ENCODE measurements around the gene LDB1. TPM values are rescaled to one million over a fixed set of nuclear protein-coding genes. Genes with fewer than 3 reads are reported as not detected.

The LDB1 gene
- total and polyA plus RNA-seq, 10 of the 15 experiments (the other 5 are each of a cell fraction or from before 2014, with no cell fraction given) = 1.7 to 71.5 (median 36.9) TPM

DNA sequence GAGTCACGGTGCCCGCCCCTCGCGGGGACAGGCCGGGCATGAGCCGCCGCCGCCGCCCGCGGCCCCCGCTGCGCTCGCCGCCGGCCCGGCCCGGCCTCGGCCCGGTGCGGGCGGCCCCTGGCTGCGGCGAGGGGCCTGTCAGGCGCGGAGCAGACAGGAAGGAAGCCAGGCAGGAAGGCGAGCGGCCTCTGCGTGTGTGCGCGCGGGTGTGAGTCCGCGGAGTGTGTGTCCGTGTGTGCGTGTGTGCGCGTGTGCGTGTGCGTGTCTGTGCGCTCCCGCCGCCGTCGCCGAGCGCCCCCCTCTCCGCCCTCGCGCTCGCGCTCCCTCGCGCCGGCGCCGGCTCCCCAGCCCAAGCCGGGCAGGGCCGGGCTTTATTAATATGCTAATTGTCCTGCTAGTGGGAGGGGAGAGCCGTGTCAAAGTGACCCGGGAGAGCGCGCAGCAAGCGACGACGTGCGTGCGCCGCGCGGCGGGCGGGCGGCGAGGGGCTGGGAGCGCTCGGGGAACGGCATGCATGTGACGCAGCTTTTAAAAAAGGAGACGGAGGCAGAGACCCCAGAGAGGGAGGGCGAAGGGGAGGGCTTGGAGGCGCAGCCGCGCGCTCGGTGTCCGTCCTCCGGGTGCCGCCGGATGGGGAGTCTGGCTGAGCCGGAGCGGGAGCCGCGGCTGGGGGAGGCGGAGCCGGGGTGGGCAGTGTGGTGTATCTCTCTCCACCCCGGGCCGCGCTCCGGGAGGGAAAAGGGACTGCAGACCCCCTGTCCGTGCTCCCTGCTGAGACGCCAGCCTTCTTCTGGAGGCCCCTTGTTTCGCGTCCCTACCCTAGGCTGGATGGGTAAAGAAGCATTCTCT is at the start of gene LDB1 (continued):
- TF ChIP-seq TARDBP (IDR thresholded peaks at IDR 0.05; ENCODE audit: borderline replicate concordance) (no peak; the same call in 1 of the 2 replicates), BCL11A (IDR thresholded peaks at IDR 0.05; ENCODE audit: low read depth, low read length) (no peak), TAF1 (IDR thresholded peaks at IDR 0.05; ENCODE audit: borderline replicate concordance, low read depth, low read length) (no peak), NFYB (IDR thresholded peaks at IDR 0.05; ENCODE audit: insufficient read depth, low read depth, low read length) (no peak), ETV6 (conservative IDR thresholded peaks at IDR 0.05 in 1 of 2, IDR thresholded peaks at IDR 0.05 in 1 of 2; ENCODE audit: borderline replicate concordance in 1 of 2, low read depth in 1 of 2) (no peak; a peak in 1 of 4 replicates), BRCA1 (IDR thresholded peaks at IDR 0.05; ENCODE audit: low read depth, low read length) (no peak), ZBED1 (IDR thresholded peaks at IDR 0.05; ENCODE audit: borderline replicate concordance) (no peak), NFXL1 (IDR thresholded peaks at IDR 0.05; ENCODE audit: borderline replicate concordance) (no peak), POLR2AphosphoS5 (IDR thresholded peaks at IDR 0.05; ENCODE audit: low read length) (0 out of 2 replicates have a peak, but pooled peaks have one; percentile 47), PAX8 (IDR thresholded peaks at IDR 0.05) (no peak), GATAD2B (conservative IDR thresholded peaks at IDR 0.05; ENCODE audit: low read depth) (peak; percentile 74), EZH2 (IDR thresholded peaks at IDR 0.05; ENCODE audit: borderline replicate concordance, control insufficient read depth, low read depth, low read length) (no peak), RAD51 (IDR thresholded peaks at IDR 0.05) (no peak), TCF12 (IDR thresholded peaks at IDR 0.05; ENCODE audit: low read depth, low read length) (no peak), MEF2B (IDR thresholded peaks at IDR 0.05; ENCODE audit: partially characterized antibody, poor library complexity, severe bottlenecking) (no peak), SRF (IDR thresholded peaks at IDR 0.05; ENCODE audit: low read depth in 2 of 2, low read length in 2 of 2) (no peak)
- TF ChIP-seq, protein P1, sequence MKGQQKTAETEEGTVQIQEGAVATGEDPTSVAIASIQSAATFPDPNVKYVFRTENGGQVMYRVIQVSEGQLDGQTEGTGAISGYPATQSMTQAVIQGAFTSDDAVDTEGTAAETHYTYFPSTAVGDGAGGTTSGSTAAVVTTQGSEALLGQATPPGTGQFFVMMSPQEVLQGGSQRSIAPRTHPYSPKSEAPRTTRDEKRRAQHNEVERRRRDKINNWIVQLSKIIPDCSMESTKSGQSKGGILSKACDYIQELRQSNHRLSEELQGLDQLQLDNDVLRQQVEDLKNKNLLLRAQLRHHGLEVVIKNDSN (IDR thresholded peaks at IDR 0.05; ENCODE audit: borderline replicate concordance, extremely low read length, insufficient read depth, low read depth, low read length) = no peak
- TF ChIP-seq, protein P2, sequence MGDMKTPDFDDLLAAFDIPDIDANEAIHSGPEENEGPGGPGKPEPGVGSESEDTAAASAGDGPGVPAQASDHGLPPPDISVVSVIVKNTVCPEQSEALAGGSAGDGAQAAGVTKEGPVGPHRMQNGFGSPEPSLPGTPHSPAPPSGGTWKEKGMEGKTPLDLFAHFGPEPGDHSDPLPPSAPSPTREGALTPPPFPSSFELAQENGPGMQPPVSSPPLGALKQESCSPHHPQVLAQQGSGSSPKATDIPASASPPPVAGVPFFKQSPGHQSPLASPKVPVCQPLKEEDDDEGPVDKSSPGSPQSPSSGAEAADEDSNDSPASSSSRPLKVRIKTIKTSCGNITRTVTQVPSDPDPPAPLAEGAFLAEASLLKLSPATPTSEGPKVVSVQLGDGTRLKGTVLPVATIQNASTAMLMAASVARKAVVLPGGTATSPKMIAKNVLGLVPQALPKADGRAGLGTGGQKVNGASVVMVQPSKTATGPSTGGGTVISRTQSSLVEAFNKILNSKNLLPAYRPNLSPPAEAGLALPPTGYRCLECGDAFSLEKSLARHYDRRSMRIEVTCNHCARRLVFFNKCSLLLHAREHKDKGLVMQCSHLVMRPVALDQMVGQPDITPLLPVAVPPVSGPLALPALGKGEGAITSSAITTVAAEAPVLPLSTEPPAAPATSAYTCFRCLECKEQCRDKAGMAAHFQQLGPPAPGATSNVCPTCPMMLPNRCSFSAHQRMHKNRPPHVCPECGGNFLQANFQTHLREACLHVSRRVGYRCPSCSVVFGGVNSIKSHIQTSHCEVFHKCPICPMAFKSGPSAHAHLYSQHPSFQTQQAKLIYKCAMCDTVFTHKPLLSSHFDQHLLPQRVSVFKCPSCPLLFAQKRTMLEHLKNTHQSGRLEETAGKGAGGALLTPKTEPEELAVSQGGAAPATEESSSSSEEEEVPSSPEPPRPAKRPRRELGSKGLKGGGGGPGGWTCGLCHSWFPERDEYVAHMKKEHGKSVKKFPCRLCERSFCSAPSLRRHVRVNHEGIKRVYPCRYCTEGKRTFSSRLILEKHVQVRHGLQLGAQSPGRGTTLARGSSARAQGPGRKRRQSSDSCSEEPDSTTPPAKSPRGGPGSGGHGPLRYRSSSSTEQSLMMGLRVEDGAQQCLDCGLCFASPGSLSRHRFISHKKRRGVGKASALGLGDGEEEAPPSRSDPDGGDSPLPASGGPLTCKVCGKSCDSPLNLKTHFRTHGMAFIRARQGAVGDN (IDR thresholded peaks at IDR 0.05) = peak; percentile 73
- TF ChIP-seq, protein P3, sequence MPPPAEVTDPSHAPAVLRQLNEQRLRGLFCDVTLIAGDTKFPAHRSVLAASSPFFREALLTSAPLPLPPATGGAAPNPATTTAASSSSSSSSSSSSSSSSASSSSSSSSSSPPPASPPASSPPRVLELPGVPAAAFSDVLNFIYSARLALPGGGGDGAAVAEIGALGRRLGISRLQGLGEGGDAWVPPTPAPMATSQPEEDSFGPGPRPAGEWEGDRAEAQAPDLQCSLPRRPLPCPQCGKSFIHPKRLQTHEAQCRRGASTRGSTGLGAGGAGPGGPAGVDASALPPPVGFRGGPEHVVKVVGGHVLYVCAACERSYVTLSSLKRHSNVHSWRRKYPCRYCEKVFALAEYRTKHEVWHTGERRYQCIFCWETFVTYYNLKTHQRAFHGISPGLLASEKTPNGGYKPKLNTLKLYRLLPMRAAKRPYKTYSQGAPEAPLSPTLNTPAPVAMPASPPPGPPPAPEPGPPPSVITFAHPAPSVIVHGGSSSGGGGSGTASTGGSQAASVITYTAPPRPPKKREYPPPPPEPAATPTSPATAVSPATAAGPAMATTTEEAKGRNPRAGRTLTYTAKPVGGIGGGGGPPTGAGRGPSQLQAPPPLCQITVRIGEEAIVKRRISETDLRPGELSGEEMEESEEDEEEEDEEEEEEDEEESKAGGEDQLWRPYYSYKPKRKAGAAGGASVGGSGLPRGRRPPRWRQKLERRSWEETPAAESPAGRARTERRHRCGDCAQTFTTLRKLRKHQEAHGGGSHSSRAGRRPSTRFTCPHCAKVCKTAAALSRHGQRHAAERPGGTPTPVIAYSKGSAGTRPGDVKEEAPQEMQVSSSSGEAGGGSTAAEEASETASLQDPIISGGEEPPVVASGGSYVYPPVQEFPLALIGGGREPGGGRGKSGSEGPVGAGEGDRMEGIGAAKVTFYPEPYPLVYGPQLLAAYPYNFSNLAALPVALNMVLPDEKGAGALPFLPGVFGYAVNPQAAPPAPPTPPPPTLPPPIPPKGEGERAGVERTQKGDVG (CRISPR knock-in tag; IDR thresholded peaks at IDR 0.05) = no peak

Measured in GM12878 (cell line).